GM23338 (cell line): Measurements from ENCODE around the gene RNASEH2A.
"Not testable (repeated sequence)": the region's sequence is repeated elsewhere in the genome, so short reads cannot be mapped to it uniquely, and the experiment has no call there.

Experiments used
- POLR2AphosphoS5 ChIP-seq: IDR thresholded peaks from 2 replicates; pipeline ENCODE4 v1.6.1; 2016; ENCODE audit warnings: antibody characterized with exemption, low read depth
- ZNF331 ChIP-seq: fragments of 250-450 bp; sonication (Bioruptor Pico); IDR thresholded peaks from 2 replicates; pipeline ENCODE4 v1.5.0; 2020; ENCODE audit warnings: low read depth, mild to moderate bottlenecking, moderate library complexity
- TF ChIP-seq, protein P1 (sequence below), 2 experiments: fragments of 200-600 bp in 1 of 2; sonication (generic) in 1 of 2; conservative IDR thresholded peaks; 2 replicates each; pipeline versions ENCODE4 v1.5.1 to v1.6.1; 2016 to 2017; ENCODE audit warnings: antibody characterized with exemption in 2 of 2, low read depth in 2 of 2, mild to moderate bottlenecking in 2 of 2, moderate library complexity in 1 of 2

DNA sequence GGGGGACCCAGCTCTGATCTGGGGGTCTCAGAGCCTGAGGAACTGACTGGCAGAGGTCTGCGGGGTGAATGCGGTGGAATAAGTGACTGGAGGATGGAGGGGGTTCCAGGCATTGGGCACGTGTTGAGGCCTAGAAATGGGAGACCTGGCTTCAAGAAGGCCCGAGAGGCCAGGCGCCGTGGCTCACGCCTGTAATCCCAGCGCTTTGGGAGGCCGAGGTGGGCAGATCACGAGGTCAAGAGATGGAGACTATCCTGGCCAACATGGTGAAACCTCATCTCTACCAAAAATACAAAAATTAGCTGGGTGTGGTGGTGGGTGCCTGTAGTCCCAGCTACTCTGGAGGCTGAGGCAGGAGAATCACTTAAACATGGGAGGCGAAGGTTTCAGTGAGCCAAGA, 11.4 kb downstream of the RNASEH2A start:
- TF ChIP-seq ZNF331, POLR2AphosphoS5: not testable (repeated sequence)
- TF ChIP-seq, protein P1, sequence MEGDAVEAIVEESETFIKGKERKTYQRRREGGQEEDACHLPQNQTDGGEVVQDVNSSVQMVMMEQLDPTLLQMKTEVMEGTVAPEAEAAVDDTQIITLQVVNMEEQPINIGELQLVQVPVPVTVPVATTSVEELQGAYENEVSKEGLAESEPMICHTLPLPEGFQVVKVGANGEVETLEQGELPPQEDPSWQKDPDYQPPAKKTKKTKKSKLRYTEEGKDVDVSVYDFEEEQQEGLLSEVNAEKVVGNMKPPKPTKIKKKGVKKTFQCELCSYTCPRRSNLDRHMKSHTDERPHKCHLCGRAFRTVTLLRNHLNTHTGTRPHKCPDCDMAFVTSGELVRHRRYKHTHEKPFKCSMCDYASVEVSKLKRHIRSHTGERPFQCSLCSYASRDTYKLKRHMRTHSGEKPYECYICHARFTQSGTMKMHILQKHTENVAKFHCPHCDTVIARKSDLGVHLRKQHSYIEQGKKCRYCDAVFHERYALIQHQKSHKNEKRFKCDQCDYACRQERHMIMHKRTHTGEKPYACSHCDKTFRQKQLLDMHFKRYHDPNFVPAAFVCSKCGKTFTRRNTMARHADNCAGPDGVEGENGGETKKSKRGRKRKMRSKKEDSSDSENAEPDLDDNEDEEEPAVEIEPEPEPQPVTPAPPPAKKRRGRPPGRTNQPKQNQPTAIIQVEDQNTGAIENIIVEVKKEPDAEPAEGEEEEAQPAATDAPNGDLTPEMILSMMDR (conservative IDR thresholded peaks at IDR 0.05; ENCODE audit: low read depth in 2 of 2) = not testable (repeated sequence)
